Pons (tissue), 1 donor: Measurements from ENCODE around the gene UCHL1.
"Not testable (repeated sequence)": the region's sequence is repeated elsewhere in the genome, so short reads cannot be mapped to it uniquely, and the experiment has no call there.

Source experiments
- DNase-seq: peaks from one replicate; pipeline ENCODE4 v3.0.0-alpha.2; 2016; ENCODE audit warnings: low spot score

The UCHL1 gene

DNA sequence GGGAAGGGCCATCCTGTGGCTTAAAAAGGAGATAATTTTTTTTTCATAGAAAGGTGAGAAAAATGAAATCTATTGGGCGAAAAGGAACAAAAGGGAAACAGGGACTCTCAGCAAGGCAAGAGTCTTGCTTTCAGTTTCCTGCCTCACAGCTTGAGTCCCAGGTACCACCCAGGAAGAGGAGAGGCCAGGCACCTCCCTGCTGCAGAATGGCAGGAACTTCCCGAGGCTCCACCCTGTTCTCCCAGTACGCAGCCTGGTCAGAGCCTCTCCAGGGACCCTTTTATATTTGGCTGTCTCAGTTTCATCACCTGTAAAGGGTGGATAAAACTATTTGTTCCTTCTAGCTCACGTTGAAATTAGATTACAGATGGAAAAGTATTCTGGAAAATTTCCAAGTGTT is 33.8 kb downstream of the UCHL1 start:
- DNase-seq: no peak

DNA sequence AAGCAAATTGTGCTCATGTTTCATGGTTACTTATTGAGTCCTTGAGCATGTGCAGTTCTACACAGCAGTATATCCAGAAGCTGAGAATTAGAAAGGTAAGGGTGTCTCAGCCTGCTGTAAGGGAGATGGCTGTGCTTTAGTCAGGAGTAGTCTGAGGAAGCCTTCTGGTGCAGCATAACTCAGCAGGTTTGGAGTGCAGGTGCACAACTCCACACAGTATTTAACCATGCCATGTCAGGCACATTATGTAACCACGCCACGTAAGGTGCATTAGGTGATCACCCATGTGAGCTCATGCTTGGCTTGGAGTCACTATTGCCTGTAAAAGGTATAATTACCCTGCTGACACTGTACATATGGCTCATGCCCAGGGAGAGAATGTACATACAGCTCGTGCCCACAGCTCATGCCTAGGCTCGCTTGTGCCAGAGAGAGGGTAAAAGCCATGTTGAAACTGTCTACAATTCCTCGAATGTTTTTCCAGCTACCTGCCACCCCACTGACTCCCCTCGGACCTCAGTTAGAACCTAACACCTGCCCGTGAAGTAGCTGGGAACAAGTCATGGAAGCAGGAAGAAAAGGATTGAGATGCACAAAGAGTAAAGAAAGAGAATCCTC is 37.8 kb downstream of the UCHL1 start:
- no peak for DNase-seq

- DNase-seq: no peak
Observed at GRCh38 chr4:41296995-41297394, 40.3 kb downstream of the UCHL1 start.

DNA sequence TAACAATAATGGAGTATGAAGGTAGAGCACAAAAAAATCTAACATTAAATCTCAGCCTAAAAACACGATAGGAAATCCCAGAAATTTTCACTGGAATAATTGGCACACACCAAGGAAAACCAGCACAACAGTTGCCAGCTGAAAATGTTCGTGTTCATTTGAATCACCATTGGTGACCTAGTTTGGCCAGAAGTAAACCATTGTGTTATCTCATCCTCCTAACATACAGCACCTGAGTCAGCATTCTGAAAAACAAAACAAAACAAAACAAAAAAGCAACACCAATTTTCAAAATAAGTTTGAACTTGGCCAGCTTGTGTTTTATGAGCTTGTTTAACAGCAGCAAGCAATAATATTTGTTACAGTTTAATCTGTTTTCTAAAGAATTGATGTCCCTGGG is 41.1 kb downstream of the UCHL1 start:
- no peak for DNase-seq

GRCh38 chr4:41299486-41299885 is 42.8 kb downstream of the UCHL1 start:
- DNase-seq: no peak

DNA sequence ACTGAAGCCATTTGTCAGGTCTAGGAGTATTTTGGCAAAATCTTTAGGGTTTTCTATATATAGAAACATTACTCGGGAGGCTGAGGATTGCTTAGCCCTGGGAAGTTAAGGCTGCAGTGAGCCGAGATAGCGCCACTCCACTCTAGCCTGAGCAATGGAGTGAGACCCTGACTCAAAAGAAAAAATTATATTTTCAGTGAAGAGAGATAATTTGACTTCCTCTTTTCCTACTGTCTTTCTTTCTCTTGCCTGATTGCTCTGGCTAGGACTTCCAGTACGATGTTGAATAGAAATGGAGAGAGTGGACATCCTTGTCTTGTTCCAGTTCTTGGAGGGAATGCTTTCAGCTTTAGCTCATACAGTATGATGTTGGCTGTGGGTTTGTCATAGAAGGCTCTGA is 44.4 kb downstream of the UCHL1 start:
- no peak for DNase-seq

- no peak for DNase-seq
Observed at GRCh38 chr4:41303372-41304118, 46.8 kb downstream of the UCHL1 start.

DNA sequence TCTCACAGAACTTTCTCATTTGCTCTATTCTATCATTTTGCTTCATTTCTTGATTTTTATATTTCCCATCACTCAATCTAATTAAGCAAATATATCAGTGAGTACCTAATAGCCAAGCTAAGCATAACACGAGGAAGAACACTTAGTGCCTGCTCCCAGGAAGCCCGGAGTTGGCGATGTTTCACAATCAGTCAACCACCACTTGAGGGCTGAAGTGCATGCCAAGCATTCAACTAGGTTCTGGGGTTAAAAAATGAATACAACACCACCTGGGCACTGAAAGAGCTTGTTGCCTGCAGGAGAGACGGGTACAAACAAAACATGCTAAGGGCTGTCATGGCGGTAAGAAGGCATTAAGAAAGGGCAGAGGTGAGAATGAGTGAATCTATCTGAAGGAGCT is 47.5 kb downstream of the UCHL1 start:
- no peak for DNase-seq

DNA sequence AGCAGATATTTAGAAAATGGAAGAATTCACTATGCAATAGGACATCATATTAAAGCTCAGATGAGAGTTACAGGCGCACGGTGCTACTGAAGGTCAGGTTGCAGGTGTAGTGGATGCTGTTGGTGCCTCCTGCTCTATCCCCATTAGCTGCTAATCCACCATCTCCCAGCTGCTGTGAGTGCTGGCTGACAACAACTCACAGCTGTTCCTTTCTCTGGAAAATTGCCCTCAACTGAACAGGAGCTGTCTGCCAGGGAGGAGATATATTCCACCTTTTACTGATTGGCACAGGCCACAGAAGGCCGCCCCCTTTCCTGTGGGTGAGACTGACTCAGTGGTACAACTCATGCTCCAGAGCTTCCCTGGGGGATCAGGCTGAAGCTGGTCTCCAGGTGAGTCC is 48.7 kb downstream of the UCHL1 start:
- DNase-seq: no peak

DNA sequence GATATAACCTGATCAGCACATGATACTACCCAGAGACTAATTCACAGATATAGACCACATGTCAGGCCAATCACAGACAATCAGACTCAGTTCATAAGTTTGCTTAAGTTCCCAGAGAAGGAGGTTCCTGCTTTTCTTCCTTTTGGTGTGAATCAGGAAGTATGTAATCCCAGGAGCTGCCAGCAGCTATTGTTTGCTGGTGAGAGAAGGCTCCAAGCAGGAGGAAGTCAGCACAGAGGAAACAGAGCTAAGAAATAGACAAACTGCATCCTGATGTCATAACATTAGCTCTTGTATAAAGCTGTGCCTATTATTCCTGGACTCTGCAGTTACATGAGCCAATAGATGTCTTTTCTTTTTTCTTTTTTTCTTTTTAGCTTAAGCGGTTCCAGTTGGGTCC is 50.9 kb downstream of the UCHL1 start:
- no peak for DNase-seq

GRCh38 chr4:41308398-41308797 is 51.7 kb downstream of the UCHL1 start:
- no peak for DNase-seq

DNA sequence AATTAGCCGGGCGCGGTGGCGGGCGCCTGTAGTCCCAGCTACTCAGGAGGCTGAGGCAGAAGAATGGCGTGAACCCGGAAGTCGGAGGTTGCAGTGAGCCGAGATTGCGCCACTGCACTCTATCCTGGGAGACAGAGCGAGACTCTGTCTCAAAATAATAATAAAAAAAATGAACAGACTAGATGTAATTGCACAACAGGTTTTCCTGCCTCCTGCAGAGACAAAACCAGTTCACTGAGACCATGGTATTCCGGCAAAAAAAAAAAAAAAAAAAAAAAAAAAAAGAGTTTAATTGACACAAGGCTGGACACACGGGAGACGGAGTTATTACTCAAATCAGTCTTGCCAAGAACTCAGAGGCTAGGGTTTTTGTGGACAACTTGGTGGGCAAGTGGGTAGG is 58.7 kb downstream of the UCHL1 start:
- DNase-seq: not testable (repeated sequence)

- DNase-seq: no peak
Observed at GRCh38 chr4:41315862-41316261, 59.1 kb downstream of the UCHL1 start.
